ENCODE results near the gene CDK14.
A peak's percentile ranks its signal among the peaks of the same experiment; 100 is the strongest.

The CDK14 gene

GRCh38 chr7:90923541-90923997, 327.4 kb downstream of the CDK14 start:
- DNase-seq = no peak

GRCh38 chr7:90928700-90929424, 332.7 kb downstream of the CDK14 start:
- peak; percentile 6 to 10 for DNase-seq

GRCh38 chr7:90931986-90932916, 336.1 kb downstream of the CDK14 start:
- DNase-seq = no peak

- no peak for DNase-seq
Observed at GRCh38 chr7:90933041-90933440, 336.9 kb downstream of the CDK14 start.

- DNase-seq = no peak
Observed at GRCh38 chr7:90933984-90934383, 337.9 kb downstream of the CDK14 start.

GRCh38 chr7:90938371-90938770, 342.2 kb downstream of the CDK14 start:
- DNase-seq = no peak

GRCh38 chr7:90939666-90940065, 343.5 kb downstream of the CDK14 start:
- DNase-seq = no peak

- no peak for DNase-seq
Observed at GRCh38 chr7:90944021-90944420, 347.9 kb downstream of the CDK14 start.

- no peak for DNase-seq
Observed at GRCh38 chr7:90945104-90945787, 349.1 kb downstream of the CDK14 start.

- DNase-seq = no peak
Observed at GRCh38 chr7:90946730-90947501, 350.8 kb downstream of the CDK14 start.

- no peak for DNase-seq
Observed at GRCh38 chr7:90948085-90948484, 352.0 kb downstream of the CDK14 start.

- no peak for DNase-seq
Observed at GRCh38 chr7:90951229-90951628, 355.1 kb downstream of the CDK14 start.

GRCh38 chr7:90951986-90952954, 356.1 kb downstream of the CDK14 start:
- no peak for DNase-seq

- no peak for DNase-seq
Observed at GRCh38 chr7:90955641-90956207, 359.6 kb downstream of the CDK14 start.

- no peak for DNase-seq
Observed at GRCh38 chr7:90957883-90958282, 361.8 kb downstream of the CDK14 start.

- DNase-seq = no peak
Observed at GRCh38 chr7:90958647-90959046, 362.5 kb downstream of the CDK14 start.

GRCh38 chr7:90961037-90961725, 365.1 kb downstream of the CDK14 start:
- DNase-seq = no peak

- DNase-seq = no peak
Observed at GRCh38 chr7:90965211-90965610, 369.1 kb downstream of the CDK14 start.

GRCh38 chr7:90966346-90966745, 370.2 kb downstream of the CDK14 start:
- DNase-seq = no peak

GRCh38 chr7:90968871-90969270, 372.8 kb downstream of the CDK14 start:
- no peak for DNase-seq

Data from CD4-positive, alpha-beta T cell treated with Interferon alpha-2 for 1 hour (primary cell).